Ishikawa (cell line): Measurements from ENCODE around the gene PPIL4.

Experiments
- CEBPB ChIP-seq: IDR thresholded peaks from 2 replicates; pipeline ENCODE4 v1.6.1; 2012
- CREB1 ChIP-seq: IDR thresholded peaks from 2 replicates; pipeline ENCODE4 v1.6.1; 2012; ENCODE audit warnings: low read depth
- EGR1 ChIP-seq: IDR thresholded peaks from 2 replicates; pipeline ENCODE4 v1.6.1; 2012
- EP300 ChIP-seq: IDR thresholded peaks from 2 replicates; pipeline ENCODE4 v1.6.1; 2012; ENCODE audit warnings: borderline replicate concordance
- FOXM1 ChIP-seq: IDR thresholded peaks from 2 replicates; pipeline ENCODE4 v1.6.1; 2012; ENCODE audit warnings: low read depth, borderline replicate concordance
- NFIC ChIP-seq: IDR thresholded peaks from 2 replicates; pipeline ENCODE4 v1.6.1; 2012
- RAD21 ChIP-seq: IDR thresholded peaks from 2 replicates; pipeline ENCODE4 v1.6.1; 2012; ENCODE audit warnings: low read depth
- TAF1 ChIP-seq: IDR thresholded peaks from 2 replicates; pipeline ENCODE4 v1.6.1; 2012; ENCODE audit warnings: low read depth, mild to moderate bottlenecking
- TCF12 ChIP-seq: IDR thresholded peaks from 2 replicates; pipeline ENCODE4 v1.6.1; 2012; ENCODE audit warnings: low read depth
- TEAD4 ChIP-seq: IDR thresholded peaks from 2 replicates; pipeline ENCODE4 v1.6.1; 2012
- YY1 ChIP-seq: IDR thresholded peaks from 2 replicates; pipeline ENCODE4 v1.6.1; 2012; ENCODE audit warnings: low read depth
- ZBTB7A ChIP-seq: IDR thresholded peaks from 2 replicates; pipeline ENCODE4 v1.6.1; 2012; ENCODE audit warnings: low read depth
- TF ChIP-seq, protein P1 (sequence below): IDR thresholded peaks from 2 replicates; pipeline ENCODE4 v1.6.1; 2012
- TF ChIP-seq, protein P2 (sequence below): IDR thresholded peaks from 2 replicates; pipeline ENCODE4 v1.6.1; 2012
- TF ChIP-seq, protein P3 (sequence below): IDR thresholded peaks from 2 replicates; pipeline ENCODE4 v1.6.1; 2012; ENCODE audit warnings: low read depth, mild to moderate bottlenecking

PPIL4 gene

DNA sequence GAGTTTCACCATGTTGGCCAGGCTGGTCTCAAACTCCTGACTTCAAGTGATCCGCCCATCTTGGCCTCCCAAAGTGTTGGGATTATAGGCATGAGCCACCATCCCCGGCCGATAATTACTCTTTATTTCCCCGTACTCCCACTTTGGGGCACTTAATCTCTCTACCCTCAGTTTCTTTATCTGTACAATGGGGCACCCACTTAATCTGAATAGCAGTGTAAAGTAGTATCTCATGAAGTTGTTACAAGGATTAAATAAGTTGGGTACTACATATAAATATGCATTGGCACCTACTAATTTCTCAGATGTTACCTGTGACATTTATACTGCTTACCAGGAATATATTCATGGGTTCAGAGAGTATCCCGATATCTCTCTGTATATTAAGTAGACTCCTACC is 35.5 kb upstream of the PPIL4 start:
- TF ChIP-seq, protein P1, sequence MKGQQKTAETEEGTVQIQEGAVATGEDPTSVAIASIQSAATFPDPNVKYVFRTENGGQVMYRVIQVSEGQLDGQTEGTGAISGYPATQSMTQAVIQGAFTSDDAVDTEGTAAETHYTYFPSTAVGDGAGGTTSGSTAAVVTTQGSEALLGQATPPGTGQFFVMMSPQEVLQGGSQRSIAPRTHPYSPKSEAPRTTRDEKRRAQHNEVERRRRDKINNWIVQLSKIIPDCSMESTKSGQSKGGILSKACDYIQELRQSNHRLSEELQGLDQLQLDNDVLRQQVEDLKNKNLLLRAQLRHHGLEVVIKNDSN, result no peak
- TF ChIP-seq TAF1, result no peak
- no peak for TF ChIP-seq ZBTB7A
- TF ChIP-seq TCF12, result no peak
- no peak for TF ChIP-seq CREB1
- no peak for TF ChIP-seq RAD21
- no peak for TF ChIP-seq EP300
- TF ChIP-seq YY1, result no peak
- TF ChIP-seq, protein P2, sequence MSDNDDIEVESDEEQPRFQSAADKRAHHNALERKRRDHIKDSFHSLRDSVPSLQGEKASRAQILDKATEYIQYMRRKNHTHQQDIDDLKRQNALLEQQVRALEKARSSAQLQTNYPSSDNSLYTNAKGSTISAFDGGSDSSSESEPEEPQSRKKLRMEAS, result no peak
- no peak for TF ChIP-seq CEBPB
- TF ChIP-seq, protein P3, sequence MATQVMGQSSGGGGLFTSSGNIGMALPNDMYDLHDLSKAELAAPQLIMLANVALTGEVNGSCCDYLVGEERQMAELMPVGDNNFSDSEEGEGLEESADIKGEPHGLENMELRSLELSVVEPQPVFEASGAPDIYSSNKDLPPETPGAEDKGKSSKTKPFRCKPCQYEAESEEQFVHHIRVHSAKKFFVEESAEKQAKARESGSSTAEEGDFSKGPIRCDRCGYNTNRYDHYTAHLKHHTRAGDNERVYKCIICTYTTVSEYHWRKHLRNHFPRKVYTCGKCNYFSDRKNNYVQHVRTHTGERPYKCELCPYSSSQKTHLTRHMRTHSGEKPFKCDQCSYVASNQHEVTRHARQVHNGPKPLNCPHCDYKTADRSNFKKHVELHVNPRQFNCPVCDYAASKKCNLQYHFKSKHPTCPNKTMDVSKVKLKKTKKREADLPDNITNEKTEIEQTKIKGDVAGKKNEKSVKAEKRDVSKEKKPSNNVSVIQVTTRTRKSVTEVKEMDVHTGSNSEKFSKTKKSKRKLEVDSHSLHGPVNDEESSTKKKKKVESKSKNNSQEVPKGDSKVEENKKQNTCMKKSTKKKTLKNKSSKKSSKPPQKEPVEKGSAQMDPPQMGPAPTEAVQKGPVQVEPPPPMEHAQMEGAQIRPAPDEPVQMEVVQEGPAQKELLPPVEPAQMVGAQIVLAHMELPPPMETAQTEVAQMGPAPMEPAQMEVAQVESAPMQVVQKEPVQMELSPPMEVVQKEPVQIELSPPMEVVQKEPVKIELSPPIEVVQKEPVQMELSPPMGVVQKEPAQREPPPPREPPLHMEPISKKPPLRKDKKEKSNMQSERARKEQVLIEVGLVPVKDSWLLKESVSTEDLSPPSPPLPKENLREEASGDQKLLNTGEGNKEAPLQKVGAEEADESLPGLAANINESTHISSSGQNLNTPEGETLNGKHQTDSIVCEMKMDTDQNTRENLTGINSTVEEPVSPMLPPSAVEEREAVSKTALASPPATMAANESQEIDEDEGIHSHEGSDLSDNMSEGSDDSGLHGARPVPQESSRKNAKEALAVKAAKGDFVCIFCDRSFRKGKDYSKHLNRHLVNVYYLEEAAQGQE, result no peak
- no peak for TF ChIP-seq EGR1
- no peak for TF ChIP-seq FOXM1
- TF ChIP-seq NFIC, result no peak
- no peak for TF ChIP-seq TEAD4

DNA sequence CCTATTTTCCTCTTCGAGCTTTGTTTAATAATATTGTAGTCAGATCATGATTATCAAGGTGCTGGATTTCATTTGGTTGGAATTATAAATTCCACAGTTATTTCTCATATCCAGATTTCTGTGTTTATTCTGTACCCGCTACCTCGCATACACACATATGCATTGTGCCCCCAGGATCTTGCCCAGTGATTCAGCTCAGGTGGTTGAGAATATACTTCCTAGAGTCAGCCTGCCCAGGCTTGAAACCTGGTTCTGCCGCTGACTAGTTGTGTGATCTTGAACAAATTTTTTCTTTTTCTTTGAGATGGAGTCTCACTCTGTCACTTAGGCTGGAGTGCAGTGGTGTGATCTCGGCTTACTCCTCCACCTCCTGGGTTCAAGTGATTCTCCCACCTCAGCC is 35.0 kb upstream of the PPIL4 start:
- TF ChIP-seq EGR1, result no peak
- no peak for TF ChIP-seq NFIC
- no peak for TF ChIP-seq TAF1
- TF ChIP-seq EP300, result no peak
- TF ChIP-seq FOXM1, result no peak
- TF ChIP-seq, protein P1, result no peak
- TF ChIP-seq, protein P2, result no peak
- no peak for TF ChIP-seq TCF12
- no peak for TF ChIP-seq ZBTB7A
- TF ChIP-seq, protein P3, result no peak
- no peak for TF ChIP-seq CEBPB
- TF ChIP-seq TEAD4, result no peak
- TF ChIP-seq CREB1, result no peak
- no peak for TF ChIP-seq YY1
- no peak for TF ChIP-seq RAD21

DNA sequence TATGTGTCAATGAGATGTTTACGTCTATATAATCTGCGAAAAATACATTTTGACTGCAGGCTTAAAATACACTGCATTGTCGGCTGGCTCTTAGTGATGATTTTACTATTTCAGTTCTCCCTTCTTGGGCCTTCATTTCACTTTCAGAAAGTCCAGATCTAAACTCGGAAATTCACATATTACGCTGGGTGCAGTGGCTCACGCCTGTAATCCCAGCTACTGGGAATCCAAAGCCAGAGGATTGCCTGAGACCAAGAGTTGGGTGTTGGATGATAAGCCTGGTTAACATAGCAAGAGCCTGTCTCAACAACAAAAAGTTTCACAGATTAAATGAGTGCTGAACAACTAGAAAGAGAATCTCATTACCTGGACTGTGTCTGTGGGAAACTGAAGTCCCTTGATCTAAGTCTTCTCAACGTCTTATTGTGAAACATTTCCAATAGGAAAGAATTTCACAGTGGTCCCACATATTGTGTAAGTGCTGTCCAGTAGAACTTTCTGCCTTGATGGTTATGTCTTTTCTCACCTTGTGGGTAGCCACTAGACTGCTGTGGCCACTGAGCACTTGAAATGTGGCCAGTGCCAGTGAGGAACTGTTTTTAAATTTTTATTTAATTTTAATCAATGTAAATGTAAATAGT is 22.2 kb upstream of the PPIL4 start:
- TF ChIP-seq, protein P1, result no peak
- TF ChIP-seq CEBPB, result no peak
- no peak for TF ChIP-seq YY1
- TF ChIP-seq TAF1, result no peak
- no peak for TF ChIP-seq RAD21
- TF ChIP-seq ZBTB7A, result no peak
- TF ChIP-seq CREB1, result no peak
- TF ChIP-seq TEAD4, result no peak
- no peak for TF ChIP-seq TCF12
- TF ChIP-seq EP300, result no peak
- TF ChIP-seq, protein P2, result no peak
- no peak for TF ChIP-seq EGR1

DNA sequence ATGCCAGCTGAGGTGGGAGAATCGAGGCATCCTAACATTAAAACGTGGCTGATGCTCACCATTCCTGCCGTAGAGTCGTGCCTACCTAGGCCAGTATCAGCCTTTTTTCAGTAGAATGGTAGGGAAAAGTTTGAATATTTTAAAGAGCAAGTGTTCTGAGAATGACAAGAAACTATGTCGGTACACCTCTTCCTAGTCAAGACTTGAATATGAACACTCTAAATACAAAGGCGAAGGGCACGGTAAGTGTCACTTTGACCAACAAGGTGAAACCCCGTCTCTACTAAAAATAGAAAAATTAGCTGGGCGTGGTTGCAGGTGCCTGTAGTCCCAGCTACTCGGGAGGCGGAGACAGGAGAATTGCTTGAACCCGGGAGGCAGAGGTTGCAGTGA is 21.3 kb upstream of the PPIL4 start:
- TF ChIP-seq RAD21 (no peak), TEAD4 (no peak), ZBTB7A (no peak), CREB1 (no peak), FOXM1 (no peak), TCF12 (no peak)
- TF ChIP-seq, protein P3, result no peak
- TF ChIP-seq, protein P1, result 0 out of 2 replicates have a peak, but pooled peaks have one; percentile 1
